Stimulated activated CD8-positive, alpha-beta memory T cell treated with anti-CD3 and anti-CD28 coated beads, Interleukin-2, amount 100 ng/mL, for 1 hour (primary cell): ENCODE measurements around the gene PIK3C2B.
"Not testable (repeated sequence)": the region's sequence is repeated elsewhere in the genome, so short reads cannot be mapped to it uniquely, and the experiment has no call there.

Experiments
- DNase-seq, 2 donors: peaks; one replicate each; pipeline ENCODE4 v3.0.0-alpha.2; 2020; ENCODE audit warnings: low read depth in 2 of 2

Gene PIK3C2B

DNA sequence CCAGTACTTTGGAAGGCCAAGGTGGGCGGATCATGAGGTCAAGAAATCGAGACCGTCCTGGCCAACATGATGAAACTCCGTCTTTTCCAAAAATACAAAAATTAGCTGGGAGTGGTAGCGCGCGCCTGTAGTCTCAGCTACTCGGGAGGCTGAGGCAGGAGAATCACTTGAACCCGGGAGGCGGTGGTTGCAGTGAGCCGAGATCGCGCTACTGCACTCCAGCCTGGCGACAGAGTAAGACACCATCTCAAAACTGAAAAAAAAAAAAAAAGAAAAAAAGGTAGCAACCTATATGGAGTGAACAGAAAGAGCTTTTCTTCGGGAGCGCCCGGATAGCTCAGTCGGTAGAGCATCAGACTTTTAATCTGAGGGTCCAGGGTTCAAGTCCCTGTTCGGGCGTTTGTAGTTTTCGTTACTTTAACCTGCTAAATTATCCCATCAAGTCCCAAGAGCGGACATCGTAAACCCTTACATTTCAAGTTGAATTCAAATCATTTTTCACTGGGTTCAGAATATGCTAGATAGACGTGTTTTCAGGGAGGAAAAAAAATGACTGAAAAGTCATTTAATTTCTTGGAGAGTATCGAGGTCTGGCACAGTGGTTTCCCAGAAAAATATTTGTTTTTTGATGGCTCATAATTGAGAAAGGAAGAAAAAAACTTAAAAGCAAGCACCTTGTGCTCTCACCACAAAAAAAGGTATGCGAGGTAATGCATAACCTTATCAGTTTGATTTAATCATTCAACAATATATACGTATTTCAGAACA, 11.8 kb upstream of the PIK3C2B start:
- peak in 1 of 2 donors; percentile 50 for DNase-seq

DNA sequence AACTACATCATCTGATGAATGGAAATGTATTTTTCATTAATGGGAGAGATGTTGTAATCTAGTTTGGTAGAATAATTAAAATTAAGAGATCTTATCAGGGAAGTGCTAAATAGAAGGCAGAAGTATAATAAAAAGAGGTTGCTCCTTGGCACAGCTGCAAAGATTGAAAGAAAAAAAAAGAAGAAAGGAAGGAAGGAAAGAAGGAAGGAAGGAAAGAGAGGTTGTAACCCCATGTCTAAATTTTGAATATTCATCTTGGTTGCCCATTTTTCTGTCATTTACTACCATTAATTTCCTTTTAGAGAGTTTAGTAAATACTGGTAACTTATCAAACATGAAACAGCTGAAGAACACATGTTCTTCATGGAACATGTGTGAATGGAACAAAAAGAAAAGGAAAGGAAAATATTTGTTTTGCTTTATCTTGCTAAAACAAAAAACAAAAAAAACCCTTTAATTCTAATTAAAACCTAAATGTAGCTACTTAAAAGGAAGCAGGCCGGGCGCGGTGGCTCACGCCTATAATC, 11.1 kb upstream of the PIK3C2B start:
- DNase-seq, result no peak

DNA sequence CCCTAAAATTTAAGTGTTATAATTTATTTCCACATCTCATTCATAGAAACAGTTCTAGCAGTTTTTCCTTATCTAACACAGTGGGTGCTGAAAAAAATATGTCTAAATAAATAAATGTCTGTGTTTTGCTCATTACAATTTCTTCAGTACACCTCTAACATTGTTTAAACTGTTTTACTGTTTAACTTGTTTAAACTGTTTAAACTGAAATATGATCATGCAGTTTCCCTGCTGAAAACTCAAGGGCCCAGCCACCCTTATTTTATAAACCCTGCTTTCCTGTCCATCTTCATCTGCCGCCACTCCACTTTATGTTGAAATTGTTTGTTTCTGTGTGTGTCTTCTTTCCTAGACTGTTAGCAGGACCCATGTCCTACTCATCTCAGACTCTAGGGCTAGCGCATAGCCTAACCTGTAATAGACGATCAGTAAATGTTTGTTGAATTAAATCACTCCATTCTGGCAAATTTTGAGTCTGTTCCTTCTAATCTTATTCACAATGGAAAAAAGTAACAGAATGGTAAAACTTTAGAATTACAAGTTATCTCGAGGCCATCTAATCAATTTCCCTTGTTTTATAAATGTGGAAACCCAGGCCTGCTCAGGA, 9.4 kb upstream of the PIK3C2B start:
- no peak for DNase-seq

DNA sequence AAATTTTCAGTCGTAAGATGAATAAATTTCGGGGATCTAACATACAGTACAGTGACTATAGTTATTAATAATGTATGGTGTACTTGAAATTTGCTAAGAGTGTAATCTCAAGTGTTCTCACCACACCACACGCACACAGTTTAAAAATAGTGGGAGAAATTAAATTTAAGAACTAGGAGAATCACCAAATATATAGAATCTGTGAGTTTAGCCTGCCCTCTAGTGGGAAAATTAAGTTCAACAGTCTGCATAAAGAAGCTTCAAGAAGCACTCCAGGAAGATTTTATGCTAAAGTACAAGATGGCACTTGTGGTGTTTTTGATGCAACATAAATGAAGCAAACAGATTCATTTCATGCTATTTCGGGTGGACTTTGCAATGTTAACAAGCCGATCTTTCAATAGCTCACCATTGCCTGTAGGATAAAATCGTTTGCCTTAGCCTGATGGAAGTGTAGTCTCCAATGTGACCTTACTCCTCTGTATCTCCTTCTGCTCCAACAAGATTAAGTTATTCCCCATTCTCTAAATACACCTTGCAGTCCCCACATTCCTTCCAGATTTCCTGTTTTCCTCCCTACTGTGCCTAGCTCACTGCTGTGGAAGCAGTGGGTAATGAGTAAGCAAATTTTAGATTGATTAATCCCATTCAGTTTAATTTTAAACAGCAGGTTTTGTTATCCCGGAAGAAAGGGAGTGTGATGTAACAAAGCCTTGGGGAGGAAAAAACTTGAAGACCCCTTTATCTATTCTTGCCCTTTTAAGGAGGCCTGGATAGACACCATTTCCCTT, 8.7 kb upstream of the PIK3C2B start:
- no peak for DNase-seq

DNA sequence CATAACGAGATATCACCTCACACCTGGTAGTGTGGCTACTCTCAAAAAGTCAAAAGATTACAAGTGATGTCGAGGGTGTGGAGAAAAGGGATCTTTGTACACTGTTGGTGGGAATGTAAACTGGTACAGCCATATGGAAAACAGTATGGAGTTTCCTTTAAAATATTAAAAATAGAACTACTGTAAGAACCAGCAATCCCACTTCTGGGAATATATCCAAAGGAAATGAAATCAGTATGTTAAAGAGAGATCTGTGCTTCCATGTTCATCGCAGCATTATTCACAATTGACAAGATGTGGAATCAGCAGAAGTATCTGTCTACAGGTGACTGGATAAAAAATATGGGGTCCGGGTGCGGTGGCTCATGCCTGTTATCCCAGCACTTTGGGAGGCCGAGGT, 7.6 kb upstream of the PIK3C2B start:
- no peak for DNase-seq

DNA sequence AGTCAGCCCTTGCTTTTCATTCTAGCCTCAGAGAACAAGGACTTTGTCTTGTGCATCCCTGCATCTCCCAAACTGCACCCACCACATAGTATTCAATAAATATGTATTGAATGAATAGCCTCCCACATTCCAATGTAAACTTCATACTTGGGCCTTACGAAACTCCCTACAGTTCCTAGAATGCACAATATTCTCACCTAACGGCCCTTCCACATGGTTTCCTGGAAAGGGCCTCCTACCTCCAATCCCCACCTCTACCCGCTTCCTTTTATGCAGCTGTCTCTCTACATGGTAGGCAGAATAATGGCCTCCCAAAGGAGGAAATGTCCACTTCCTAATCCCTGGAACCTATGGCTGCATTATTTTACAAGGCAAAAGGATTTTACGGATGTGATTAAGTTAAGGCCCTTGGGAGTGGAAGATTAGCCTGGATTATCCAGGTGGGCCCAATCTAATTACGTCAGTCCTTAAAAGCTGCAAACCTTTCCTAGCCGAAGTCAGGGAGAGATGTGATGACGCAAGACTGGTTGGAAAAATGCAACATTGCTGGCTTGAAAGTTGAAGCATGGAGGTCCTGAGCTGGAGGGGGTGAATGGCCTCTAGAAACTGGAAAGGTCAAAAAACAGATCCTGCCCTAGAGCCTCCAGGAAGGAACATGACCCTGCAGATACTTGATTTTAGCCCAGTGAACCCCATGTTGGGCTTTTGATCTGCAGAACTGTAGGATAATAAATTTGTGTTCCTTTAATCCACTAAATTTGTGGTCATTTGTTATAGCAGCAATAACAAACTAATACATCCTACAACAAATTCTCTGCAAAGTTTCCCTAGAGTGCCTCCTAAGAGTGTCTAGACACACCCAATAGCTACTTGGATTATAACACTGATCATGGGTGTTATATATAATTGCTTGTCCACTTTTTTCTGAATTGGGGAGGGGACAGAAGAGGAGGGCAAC, 5.2 kb upstream of the PIK3C2B start:
- no peak for DNase-seq

DNA sequence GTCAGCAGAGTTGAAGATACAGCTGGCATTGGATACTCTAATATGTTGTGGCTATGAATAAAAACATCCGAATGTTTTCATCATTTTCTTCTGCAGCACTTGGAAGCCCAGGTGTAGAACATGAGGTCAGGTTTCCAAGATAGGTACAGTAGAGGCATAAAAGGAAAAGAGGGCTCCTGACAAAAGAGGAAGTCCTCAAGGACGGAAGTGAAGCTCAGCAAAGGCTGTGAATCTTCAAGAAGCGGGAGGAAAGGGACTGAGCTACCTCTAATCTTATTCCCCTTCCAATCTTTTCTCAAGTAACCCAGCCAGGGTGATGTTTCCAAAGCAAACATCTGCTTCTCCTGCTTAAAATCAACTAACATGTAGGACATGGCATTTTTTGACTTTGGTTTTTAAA, 4.4 kb upstream of the PIK3C2B start:
- DNase-seq, result no peak

DNA sequence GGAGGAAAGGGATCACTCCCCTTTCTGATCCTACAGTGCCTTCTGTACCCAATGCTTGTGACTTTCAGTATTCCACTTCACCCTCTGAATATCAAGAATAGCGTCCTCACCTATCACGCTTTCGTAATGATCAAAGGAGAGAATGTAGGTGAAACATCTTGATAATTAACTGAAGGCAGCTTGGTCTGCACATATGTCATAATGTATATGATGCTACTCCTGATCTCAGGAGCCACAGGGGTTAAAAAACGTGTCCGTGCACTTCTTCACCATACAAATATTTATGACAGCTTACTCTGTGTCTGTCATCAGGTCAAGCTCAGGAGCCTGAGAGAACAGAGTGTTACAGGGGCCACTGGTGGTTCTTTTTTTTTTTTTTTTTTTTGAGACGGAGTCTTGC, 1.2 kb upstream of the PIK3C2B start:
- DNase-seq, result no peak

DNA sequence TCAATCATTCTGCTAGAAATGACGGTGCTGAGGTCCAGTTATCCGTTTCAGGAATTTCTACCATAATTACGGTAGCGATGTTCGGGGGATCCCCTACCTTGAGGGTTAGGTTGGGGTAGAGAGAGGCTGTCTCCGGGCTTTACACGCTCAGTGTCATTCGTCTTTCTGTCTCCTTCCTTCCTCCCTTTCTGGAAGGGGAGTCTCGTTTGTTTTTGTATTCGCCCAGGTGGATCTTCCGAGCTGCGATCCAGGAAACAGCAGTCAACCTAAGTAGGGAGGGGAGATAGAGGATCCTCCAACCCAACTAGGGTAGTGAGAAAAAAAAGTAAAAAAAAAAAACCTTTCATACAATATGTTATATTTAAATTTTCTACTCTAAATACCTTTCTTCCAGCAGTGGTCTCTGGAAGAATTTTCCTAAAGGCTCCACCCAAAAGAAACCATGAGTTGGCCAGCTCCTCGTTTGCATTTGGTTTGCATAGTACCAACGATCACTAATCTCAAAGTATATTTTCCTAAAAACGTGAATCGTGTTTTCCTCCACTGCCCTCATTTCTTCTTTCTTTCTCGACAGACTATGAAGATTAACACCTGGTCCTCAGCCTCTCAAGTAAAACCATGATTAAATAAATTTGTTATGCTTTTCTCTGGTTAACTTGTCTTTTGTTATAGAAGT, 611 bp upstream of the PIK3C2B start:
- no peak for DNase-seq

DNA sequence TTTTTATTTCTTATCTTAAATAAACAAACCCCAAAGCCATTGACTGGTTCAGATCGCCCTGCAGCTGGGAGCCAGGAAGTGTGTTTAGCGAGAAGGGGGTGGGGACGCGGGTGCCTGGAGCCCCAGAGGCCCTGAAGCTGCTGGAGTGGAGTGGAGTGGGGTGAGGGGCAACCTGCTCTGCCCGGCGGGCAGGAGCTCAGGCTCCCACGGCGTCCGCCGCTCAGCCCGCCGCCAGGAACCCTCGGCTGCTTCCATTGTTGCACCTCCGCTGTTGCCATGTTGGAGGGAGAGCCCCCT, 673 bp downstream of the PIK3C2B start:
- DNase-seq, result no peak

DNA sequence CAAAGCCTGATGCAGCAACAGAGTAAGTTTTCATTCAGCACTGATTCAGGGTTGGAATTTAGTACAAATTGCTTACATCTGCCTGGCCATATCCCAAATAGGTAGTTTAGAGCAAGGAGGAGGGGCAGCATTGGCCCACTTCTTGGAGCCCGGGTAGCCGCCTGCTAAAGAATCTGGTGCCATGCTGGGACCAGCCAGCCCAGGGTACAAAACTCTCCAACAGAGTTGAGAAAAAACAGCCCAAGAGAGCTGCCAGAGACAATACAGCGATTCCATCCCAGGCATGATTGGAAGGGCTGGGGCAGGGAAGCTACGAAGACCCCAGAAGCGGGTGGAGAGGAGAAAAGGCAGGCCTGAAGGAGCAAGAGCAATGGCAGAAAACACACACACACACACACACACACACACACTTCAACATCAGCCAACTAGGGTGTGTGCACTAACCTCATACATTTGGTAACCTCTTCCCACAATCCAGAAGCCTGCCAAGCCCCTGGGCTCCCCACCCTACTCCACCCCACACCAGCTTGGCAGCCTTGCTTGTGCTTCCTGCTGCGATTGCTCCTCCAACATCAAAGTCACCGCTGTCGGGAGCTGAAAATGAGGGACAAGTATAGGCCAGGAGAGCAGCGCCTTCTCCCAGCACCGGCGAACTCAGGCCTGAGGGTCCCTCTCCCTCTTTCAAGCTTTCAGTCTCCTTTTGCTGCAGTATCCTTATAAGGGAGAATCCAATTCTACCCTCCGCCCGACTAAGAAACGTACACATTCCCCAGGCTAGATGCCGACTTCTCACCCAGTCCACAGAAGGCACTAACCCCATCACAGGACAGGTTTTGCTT, 1.2 kb downstream of the PIK3C2B start:
- no peak for DNase-seq

DNA sequence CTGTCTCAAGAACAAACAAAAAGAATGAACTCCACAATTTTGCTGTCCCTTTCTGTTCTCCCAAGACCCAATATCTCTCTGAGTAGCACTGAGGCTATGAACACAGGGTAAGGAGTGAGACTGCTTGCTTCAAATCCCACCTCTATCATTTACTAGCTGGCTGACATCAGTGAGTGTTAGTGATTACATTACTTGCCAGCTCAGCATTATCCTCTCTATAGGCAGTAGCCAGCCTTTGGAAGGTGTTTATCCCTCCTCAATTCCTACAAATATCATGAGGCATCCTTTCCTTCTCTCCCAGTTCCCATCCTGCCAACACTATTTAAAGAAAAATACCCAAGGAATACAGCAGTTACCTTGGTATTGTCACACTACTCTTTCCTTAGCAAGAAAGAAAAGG, 3.0 kb downstream of the PIK3C2B start:
- no peak for DNase-seq

DNA sequence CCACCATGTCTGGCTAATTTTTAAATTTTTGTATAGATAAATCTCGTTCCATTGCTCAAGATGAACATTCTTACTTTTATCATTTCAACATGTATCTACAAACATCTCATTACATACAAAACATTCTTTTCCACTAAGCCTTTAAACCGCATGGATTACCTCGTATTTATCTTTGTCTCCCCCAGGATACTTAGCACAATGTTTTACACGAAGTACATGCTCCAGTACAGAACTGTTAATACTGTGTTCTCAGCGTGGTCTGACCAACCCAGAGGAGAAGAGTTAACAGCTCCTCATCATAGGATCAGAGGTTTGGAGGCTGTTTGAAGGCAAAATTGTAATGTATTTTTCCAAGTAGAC, 7.4 kb downstream of the PIK3C2B start:
- no peak for DNase-seq

DNA sequence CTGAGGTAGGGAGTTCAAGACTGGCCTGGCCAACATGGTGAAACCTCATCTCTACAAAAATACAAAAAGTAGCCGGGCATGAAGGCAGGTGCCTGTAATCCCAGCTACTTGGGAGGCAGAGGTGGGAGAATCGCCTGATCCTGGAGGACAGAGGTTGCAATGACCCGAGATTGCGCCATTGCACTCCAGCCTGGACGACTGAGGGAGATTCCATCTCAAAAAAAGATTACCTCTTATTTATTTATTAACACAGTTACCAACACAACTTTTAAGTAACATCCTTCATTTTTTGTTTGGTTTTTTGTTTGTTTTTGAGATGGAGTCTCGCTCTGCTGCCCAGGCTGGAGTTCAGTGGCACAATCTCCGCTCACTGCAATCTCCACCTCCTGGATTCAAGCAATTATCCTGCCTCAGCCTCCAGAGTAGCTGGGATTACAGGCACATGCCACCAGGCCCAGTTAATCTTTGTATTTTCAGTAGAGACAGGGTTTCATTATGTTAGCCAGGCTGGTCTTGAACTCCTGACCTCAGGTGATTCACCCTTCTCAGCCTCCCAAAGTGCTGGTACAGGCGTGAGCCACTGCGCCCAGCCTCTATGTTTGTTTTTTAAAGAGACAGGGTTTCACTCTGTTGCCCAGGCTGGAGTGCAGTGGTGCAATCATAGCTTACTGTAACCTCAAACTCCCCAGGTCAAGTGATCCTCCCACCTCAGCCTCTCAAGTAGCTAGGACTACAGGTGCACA, 7.9 kb downstream of the PIK3C2B start:
- not testable (repeated sequence) for DNase-seq

DNA sequence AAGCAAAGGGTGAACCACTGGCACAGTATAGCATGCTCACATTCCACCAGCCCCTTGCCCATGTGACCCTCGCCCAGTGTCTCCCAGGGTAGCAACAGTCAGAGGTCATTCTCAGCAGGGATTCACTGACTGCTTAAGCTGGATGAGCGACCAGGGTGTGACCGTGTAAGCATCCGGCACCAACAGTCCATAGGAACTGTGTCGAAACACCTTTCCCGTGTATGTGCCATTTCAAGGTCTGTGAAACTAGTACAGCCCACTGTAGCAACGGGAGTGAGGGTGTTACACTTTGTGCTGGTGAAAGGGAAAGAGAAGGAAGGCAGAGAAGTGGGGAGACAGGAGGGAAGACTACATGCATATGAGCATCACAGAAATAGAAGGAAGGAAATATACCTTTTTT, 10.8 kb downstream of the PIK3C2B start:
- no peak for DNase-seq

DNA sequence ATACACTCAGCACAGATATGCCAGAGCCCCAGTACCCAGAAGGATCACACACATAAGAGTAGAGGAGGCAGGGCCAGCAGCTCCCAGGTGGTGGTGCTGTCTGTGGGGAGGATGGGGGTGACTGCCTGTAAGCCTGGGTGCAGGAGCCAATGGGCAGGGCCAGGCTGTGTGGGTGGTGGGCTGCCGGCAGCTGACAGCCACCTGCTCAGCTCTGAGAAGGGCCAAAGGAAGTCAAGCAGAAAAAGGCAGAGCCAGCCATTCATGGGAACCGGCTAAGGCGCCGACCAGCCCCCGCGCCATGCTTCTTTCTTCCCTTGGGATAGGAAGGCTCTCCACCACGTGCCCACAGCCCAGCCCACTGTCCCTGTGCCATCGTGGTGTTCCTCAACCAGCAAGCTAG, 14.1 kb downstream of the PIK3C2B start:
- no peak for DNase-seq

DNA sequence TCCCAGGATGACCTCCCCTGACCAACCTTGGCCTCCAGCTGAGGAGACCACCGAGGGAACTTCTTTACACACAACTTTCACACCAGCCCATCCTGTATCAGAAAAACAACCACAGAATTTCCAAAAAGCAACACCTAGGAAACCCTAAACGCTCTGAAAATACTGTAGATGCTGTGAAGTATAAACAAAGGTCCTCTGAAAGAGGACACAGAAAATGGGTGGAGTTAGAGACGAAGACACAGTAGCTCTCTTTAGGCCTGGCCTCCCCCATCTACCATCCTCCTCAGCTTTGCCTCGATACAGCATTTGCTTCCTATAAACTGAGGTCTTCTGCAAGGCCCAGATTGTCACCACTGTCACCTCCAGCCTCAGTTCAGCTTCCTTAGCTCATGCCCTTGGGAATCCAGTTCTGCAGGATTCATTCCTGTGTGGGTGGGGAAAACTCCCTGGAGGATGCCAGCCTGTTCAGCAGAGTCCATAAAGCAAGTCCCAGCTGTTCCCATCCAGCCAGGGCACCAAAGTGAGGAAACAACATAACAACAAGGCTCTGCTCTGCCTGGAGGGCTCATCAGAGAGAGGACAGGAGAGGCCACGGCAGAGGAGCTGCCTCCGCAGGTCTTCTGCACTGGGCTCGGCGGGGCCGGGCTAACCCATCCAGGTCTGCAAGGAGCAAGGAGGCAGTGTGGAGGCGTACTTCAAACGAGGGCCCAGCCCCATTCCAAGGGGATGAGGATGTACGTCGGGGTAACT, 15.0 kb downstream of the PIK3C2B start:
- DNase-seq, result no peak

DNA sequence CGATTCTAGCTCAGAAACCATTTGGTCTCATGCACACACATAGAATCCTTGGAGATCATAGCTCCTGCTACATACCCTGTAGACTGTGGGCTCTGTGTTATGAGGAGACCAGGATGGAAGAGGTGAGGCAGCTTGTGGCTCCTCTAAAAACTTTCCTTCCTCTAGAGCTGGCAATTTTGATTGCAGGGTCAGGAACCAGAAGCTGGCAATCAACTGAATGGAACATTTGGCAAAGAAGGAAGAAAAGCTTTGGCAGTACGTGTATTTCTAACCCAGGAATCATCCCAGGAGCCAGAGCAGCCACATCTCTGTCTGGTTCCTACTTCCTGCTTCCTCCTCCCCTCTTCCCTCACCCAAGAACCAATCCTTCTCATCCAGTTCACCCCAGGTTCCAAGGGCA, 15.7 kb downstream of the PIK3C2B start:
- no peak for DNase-seq
